ENCODE measurements around the gene TBC1D24.
"Not testable (repeated sequence)": the region's sequence is repeated elsewhere in the genome, so short reads cannot be mapped to it uniquely, and the experiment has no call there.

TBC1D24 gene

GRCh38 chr16:2474877-2475412 lies at the start of gene TBC1D24:
TSS of gene TBC1D24 (plus strand) at chr16:2475127. CDS start at chr16:2496149, 21,022 bp downstream.
- DNase-seq (ENCODE audit: low read depth in 2 of 2), result peak; percentile 60 to 75

GRCh38 chr16:2425825-2426430 lies 49.0 kb upstream of the TBC1D24 start:
- no peak for DNase-seq (ENCODE audit: low read depth in 2 of 2)

DNA sequence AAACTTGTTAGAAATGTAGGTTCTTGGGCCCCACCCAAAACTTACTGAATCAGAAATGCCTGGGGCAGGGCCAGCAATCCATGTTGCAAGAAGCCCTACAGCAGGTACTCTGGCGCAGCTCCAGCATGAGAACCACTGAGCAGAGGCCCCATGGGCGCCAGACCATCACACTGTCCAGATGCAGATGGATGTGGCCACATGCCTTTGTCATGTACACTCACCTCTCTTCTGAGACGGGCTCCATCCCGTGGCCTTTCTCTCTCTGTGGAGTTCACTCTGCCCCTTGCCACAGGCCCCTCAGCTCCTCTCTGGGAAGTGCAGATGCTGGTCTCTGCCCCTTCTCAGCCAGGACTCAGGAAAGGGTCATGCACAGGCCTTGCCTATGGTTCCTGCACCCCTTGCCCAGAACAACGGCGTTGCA lies 48.0 kb upstream of the TBC1D24 start:
- DNase-seq (ENCODE audit: low read depth in 2 of 2), result no peak

DNA sequence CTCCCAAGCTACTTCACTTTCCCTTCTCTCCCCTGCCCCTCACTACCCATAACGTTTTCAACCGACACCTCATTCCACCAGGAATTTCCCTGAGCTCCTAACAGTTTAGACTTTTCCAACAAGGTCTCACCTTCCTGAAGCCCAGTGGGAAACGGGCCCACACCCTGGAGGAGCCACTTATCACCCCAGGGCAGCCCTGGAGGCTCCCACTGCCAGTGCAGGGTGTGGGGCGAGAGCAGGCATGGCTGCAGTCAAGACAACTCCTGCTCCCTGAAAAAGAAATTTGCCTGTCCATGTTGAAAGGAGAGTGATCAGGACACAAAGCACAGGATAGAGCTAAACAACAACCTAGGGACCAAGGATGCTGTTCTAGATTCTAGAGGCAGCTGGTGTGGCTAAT lies 47.4 kb upstream of the TBC1D24 start:
- no peak for DNase-seq (ENCODE audit: low read depth in 2 of 2)

- no peak for DNase-seq (ENCODE audit: low read depth in 2 of 2)
These were observed 46.7 kb upstream of the TBC1D24 start for GRCh38 chr16:2428051-2428783.

GRCh38 chr16:2428784-2429033 lies 46.2 kb upstream of the TBC1D24 start:
- no peak for DNase-seq (ENCODE audit: low read depth in 2 of 2)

GRCh38 chr16:2429034-2429770 lies 45.7 kb upstream of the TBC1D24 start, which contains the start of gene CCNF:
TSS of gene CCNF (plus strand) at chr16:2429447. CDS start at chr16:2429482, 35 bp downstream.
- peak; percentile 94 to 98 for DNase-seq (ENCODE audit: low read depth in 2 of 2)

- no peak for DNase-seq (ENCODE audit: low read depth in 2 of 2)
These were observed 44.9 kb upstream of the TBC1D24 start for GRCh38 chr16:2429771-2430663.

DNA sequence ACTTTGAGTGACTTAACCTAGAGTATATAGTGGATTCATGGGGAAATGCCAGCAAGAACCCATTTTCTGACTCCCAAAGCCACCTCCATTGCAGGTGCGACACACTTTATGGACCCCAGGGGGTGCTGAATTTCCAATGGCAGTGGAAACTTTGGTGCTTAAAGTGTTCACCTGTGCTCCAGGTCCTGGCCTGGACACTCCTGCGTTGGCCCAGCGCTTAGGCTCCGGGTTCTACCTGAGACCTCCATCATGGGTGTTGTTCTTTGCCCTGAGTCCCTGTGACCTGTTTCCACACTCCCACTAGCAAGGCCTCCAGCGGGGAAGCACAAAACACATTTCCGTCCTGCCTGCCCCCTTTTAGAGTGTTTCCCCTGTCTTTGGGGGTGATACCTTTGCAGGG lies 42.6 kb upstream of the TBC1D24 start:
- DNase-seq (ENCODE audit: low read depth in 2 of 2), result no peak

DNA sequence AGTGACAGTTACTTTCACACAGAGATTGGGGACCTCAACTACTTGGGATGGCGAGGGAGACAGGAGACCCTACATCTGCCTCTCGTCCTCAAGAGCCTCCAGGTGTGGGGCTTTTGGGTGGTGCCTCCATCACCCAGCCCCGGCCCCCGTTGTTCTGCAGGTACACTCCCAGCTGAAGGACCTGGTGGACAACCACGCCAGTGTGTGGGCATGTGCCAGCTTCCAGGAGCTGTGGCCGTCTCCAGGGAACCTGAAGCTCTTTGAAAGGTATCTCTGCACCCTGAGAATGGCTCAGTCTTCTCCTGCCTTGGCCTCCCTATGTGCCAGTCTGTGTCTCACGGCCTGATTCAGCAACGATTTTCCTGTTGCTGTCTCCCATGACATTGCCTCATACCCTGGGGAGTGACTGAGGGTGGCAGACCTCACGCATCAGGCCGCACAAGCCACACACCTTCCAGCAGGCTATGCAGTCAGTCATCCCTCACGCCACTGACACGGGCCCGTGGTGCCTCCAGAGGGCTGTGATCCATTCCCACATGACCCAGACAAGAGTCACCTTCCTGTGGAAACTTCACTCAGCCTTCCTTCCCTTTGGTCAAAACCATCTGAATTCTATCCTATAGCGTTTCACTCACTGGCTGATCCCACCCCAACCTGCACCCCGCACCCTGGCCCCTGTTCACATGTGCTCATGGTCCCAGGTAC lies 42.0 kb upstream of the TBC1D24 start:
- DNase-seq (ENCODE audit: low read depth in 2 of 2), result no peak

DNA sequence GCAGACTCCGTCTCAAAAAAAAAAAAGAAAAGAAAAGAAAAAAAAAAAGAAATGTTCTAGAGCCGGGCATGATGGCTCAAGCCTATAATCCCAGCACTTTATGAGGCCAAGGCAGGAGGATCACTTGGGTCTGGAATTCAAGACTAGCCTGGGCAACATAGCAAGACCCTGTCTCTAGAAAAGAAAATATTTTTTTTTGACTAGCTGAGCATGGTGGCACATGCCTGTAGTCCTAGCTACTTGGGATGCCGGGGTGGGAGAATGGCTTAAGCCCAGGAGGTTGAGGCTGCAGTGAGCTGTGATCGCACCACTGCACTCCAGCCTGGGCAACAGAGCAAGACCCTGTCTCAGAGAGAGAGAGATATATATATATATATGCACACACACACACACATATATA lies 39.7 kb upstream of the TBC1D24 start:
- DNase-seq (ENCODE audit: low read depth in 2 of 2), result not testable (repeated sequence)

- DNase-seq (ENCODE audit: low read depth in 2 of 2), result no peak
These were observed 38.8 kb upstream of the TBC1D24 start for GRCh38 chr16:2436110-2436509.

DNA sequence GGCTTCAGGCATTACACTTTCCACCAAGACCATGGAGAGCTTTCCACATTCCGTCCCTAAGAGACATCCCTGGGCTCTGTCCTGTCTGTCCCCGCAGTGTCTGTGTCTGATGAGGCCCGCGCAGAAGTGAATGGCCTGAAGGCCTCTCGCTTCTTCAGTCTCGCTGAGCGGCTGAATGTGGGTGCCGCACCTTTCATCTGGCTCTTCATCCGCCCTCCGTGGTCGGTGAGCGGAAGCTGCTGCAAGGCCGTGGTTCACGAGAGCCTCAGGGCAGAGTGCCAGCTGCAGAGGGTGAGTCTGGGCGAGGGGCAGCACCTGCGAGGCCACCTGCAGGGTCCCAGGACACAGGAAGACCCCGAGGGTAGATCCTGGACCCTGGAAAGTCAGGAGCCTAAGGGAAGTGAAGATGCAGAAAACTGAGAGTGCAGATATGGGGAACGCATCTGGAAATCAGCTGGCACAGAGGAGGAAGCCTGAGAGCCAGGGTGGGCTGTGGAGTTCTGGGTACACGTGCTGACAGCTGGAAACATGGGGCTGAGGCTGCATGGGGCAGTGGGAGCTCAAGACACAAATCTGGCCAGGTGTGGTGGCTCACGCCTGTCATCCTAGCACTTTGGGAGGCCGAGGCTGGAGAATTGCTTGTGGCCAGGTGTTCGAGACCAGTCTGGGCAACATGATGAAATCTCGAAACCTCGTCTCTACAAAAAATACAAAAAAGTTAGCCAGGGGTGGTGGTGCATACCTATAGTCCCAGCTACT lies 37.7 kb upstream of the TBC1D24 start:
- DNase-seq (ENCODE audit: low read depth in 2 of 2), result no peak

- no peak for DNase-seq (ENCODE audit: low read depth in 2 of 2)
These were observed 36.8 kb upstream of the TBC1D24 start for GRCh38 chr16:2438121-2438520.

DNA sequence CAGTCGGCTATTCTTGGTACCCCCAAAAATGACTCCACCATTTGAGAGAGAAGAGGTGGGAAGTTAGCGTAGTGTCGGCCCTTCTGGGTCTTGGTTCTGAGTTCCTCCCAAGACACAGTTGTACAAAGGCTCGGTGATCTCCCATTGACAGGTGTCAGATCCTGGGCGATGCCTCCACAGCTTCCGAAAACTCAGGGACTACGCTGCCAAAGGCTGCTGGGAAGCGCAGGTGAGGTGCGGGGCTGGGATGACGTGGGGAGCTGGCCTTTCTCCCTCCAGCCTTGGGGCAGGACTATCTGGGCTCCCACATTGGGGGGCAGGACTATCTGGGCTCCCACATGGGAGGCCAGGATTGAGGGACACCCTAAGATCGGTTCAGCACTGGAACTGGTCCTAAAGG lies 35.3 kb upstream of the TBC1D24 start:
- no peak for DNase-seq (ENCODE audit: low read depth in 2 of 2)

GRCh38 chr16:2441143-2441804 lies 33.7 kb upstream of the TBC1D24 start:
- DNase-seq (ENCODE audit: low read depth in 2 of 2), result not testable (repeated sequence)

- DNase-seq (ENCODE audit: low read depth in 2 of 2), result no peak
These were observed 31.4 kb upstream of the TBC1D24 start for GRCh38 chr16:2443555-2443954.

- no peak for DNase-seq (ENCODE audit: low read depth in 2 of 2)
These were observed 26.9 kb upstream of the TBC1D24 start for GRCh38 chr16:2447920-2448583.

DNA sequence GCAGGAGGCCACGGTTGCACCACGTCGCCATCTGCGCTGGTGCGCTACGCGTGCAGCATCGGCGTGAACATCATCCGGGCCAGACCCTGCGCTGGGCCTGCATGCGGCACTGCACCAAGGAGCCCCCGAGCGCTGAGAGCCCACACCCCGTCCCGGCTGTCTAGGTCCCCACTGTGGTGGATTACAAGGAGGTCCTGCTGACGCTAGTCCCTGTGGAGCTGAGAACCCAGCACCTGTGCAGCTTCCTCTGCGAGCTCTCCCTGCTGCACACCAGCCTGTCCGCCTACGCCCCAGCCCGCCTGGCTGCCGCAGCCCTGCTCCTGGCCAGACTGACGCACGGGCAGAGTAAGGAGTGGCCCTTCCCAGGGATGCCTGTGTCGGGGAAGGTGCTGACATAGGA lies 25.8 kb upstream of the TBC1D24 start:
- no peak for DNase-seq (ENCODE audit: low read depth in 2 of 2)
